D721Med (cell line): ENCODE measurements around the gene MCRIP1.

Source experiments
- DNase-seq: peaks from one replicate; pipeline ENCODE4 v3.0.0; 2011; ENCODE audit warnings: low spot score; ENCODE audit not compliant: insufficient read length
- FAIRE-seq: peaks from 2 replicates; lab custom pipeline; 2011; peaks lifted over from hg19 to GRCh38; lab: Jason Lieb, UNC
- CTCF ChIP-seq: IDR thresholded peaks from 2 replicates; pipeline ENCODE4 v1.5.1; 2012; ENCODE audit warnings: mild to moderate bottlenecking, control low read depth; ENCODE audit not compliant: insufficient read depth; ENCODE audit errors: missing control alignments

The MCRIP1 gene

GRCh38 chr17:81866440-81867169 is 33.5 kb upstream of the MCRIP1 start:
- FAIRE-seq (no peak), DNase-seq (no peak)
- TF ChIP-seq CTCF: no peak

DNA sequence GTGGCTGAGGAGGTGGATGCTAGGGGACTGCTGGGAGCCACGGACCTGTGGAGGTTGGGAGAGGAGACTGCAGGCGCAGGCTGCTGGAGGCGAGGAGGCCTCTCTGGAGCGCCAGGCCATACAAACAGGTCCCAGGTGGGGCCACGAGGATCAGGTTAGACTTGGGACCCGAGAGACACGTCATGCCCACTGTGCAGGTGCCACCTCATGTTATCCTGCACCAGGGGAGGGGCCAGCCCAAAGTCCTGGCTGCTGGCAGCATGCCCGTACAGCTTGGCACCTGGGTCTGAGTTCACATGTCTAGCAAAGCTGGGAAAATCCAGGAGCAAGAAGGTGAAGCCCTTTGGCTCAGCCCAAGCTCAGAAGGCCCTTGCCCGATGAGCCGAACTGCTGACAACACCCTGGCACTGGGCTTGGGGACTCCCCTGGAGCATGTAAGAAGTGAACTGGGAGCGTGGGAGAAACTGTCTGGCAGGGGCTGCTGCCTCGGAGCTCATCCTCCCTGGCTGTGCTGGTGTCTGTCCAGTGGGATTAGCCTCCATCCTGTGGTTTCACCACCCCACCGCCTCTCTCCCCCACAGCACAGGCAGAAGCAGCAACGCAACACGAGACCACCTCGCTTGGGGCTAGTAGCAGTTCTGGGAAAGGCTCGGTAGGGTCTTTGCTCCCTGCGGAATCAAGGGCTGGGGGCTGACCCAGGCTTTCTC is 32.8 kb upstream of the MCRIP1 start:
- no peak for FAIRE-seq
- no peak for TF ChIP-seq CTCF
- DNase-seq: no peak

DNA sequence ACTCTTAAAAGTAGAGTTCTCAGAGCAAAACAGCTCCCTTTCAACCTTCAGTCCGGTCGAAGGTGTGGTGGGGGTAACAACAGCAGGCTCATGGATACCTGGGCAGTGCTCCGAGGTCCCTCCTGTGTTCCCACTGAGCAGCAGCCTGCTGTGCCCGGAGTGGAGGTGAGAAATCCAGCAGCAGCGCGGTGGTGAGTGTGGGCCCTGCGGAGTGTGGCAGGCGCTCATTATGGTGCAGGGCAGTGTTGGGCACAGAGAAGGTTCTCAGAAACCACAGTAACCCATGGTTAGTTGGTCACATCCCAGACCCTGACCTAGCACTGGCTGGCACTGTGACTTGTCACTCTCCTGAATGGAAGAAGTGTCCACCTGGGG is 32.3 kb upstream of the MCRIP1 start:
- TF ChIP-seq CTCF: no peak
- no peak for DNase-seq
- FAIRE-seq: no peak

- DNase-seq (no peak), FAIRE-seq (no peak)
- no peak for TF ChIP-seq CTCF
Observed at GRCh38 chr17:81863833-81864768, 31.0 kb upstream of the MCRIP1 start.

- FAIRE-seq: no peak
- DNase-seq: no peak
- TF ChIP-seq CTCF: no peak
Observed at GRCh38 chr17:81863123-81863675, 30.1 kb upstream of the MCRIP1 start.

DNA sequence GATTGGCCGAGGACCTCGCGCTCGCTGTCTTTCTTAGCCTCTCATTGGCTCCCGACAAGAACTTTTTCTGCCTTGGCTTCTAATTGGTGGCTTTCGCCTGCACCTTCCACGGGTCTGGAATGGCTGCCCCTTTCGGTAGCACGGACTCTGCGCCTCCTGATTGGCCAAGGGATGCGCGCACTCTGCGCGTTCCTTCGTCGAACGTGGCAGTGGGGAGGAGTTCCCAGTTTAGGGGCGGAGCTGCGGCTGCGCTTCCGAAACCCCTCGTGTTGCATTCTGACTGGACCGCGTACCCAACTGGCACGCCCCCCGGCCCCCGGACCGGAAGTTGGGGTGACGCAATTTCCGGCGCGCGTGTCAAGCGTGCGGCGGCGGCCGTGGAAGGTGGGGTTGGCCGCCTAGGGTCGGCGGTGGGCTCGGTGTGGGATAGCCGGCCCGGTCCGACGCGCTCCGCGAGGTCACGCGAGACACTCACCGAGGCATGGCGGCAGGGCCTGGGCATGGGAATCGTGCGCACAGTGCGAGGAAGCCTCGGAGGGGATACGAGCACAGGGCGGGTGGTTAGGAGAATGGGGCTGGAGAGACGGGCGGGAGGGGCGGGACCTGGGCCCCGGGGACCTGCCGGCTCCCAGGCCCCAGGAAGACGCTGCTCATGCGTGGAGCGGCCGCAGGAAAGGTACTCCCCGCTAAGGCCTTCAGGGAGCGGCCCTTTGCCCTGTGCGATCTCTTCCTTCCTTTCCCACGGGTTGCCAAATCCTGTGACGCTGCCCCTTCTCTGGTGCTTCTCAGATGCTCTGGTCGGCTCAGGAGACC is 27.9 kb upstream of the MCRIP1 start:
- no peak for TF ChIP-seq CTCF
- FAIRE-seq: no peak
- DNase-seq: peak; percentile 85
